Islet of Langerhans (tissue), 1 donor: Measurements from ENCODE around the gene GP2.
"Not testable (repeated sequence)": the region's sequence is repeated elsewhere in the genome, so short reads cannot be mapped to it uniquely, and the experiment has no call there.

Source experiments
- FAIRE-seq: peaks from one replicate; lab custom pipeline; 2011; peaks lifted over from hg19 to GRCh38; lab: Jason Lieb, UNC

GP2 gene

GRCh38 chr16:20323591-20324117 is 3.7 kb downstream of the GP2 start:
- FAIRE-seq = no peak

DNA sequence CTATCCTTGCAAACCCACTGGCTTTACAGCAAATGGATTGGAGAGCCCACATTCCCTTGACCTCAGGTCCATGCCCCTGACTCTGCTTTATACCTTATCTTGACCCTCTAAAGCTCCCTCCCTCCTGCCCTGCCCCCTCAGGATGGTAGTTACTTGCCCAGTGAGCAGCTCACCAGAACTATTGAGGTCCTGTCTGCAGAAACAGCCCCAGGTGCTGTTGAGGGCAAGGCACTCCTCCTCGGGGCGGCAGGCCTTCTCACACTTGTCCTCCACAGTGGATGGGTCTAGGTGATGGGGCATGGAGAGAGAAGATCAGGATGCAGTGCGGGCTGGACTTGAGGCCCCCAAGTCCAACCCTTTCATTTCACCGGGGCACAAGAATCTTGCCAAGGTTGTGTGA is 4.6 kb downstream of the GP2 start:
- no peak for FAIRE-seq

DNA sequence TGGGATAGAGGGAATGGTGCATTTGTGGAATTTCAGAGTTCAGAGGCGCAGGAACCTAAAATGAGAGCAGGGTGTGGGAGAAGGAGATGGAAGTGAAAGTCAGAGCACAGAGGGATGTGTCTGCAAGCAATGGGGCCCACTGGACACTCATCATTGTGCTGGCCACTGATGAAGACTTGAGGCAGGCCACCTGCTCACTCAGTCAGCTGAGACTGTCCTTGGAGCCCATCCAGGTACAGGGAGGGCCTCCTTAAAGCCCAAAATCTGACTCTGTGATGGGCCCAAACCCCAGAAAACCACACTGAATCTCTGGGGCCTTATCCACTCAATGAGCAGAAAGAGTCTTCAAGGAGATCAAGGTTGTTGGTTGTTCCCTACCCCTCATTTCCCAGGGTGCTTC is 5.6 kb downstream of the GP2 start:
- FAIRE-seq = no peak

DNA sequence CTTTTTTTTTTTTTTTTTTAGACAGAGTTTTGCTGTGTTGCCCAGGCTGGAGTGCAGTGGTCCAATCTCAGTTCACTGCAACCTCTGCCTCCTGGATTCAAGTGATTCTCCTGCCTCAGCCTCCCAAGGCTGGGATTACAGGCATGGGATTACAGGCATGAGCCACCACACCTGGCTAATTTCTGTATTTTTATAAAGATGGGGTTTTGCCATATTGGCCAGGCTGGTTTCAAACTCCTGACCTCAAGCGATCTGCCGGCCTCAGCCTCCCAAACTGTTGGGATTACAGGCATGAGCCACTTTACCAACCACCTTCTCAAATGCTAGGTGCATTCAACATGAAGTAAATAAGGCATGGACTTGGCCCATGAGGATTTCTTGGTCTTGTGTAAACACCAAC is 6.3 kb downstream of the GP2 start:
- not testable (repeated sequence) for FAIRE-seq

DNA sequence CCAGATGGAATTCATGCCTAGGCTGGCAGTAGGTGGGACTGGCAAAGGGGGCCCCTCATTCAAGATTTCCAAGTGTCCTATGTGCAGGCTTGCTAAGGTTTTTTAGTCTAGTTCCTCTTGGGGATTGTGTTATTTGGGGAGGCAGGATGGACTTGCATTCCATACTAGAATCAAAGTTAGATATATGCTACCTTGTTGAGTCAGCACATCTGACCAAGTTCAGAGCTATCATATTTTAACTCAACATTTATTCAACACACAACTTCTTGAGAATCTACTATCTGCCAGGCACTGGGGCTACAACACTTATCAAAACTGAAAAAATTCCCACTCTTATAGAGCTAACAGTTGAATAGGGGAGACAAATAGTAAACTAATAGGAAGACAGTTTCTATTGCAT is 6.7 kb downstream of the GP2 start:
- no peak for FAIRE-seq

GRCh38 chr16:20320178-20320577 is 7.1 kb downstream of the GP2 start:
- FAIRE-seq = no peak

DNA sequence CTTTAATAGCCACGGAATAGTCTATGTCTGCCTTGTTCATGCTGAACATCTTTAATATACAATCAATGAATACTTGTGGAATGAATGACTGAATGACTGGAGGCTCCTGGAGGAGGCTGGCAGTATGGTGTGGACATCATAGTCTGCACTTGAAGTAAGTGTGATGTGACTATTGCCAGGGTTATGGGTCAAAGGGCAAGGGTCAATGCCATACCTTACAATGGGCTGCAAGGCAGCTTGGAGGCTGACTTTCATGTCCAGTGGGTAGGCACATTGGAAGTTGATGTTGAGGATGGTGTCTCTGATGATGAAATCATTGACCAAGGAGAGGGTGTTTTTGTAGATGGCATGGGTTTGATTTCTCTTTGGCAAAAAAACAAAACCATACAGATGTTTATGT is 7.9 kb downstream of the GP2 start:
- no peak for FAIRE-seq

DNA sequence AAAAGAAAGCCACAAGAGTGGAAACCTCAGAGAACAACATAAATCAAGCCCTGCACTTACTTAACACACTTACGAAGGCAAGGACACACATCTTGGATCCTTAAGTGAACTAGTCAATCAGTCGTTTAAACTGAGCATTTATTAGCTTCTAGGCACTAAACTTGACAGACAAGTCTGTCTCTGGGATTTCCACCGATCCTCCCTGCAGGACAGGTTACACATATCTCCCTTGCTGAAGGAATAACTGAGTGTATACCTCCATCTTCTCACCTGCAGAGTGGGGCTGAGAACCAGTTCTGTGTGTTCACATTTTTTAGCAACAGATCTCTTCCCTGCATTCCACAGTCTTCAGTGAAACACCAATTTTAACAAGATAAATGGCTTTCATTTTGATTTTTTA is 8.9 kb downstream of the GP2 start:
- no peak for FAIRE-seq

DNA sequence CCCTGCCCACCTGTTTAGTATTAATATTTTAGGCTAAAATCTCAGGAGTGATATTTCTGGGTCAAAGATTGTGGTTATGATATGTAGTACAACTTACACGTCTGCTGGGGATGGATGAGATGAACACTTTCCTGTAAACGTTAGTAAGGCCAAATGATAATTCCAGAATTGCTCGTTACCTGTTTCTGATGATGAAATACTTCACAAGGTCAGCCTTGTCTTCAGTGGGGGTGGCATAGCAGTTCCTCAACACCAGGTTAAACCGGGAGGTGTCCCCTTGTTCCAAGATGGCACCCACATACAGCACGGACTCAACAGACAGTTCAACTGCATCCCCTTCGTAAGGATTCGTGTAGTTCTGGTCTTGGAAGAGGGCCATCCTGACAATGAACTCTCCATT is 9.3 kb downstream of the GP2 start:
- no peak for FAIRE-seq

DNA sequence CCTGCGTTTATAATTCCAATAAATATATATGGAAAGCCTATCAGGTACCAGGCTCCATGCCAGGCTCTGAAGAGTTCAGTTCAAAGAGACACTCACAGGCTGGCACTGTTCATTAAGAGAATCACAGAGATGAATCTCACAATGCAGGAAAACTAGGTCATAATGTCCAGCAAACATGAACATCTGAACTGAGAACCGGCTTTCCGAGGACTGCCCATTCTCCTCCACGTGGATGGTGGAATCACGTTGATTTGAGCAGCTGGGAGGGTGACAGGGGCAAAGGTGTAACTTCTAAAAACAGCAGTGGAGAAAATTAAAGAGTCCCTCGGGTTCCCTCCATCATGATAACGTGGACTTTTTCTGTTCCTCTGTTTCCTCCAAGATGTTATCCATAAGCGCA is 10.2 kb downstream of the GP2 start:
- FAIRE-seq = no peak

- FAIRE-seq = no peak
These were observed 10.6 kb downstream of the GP2 start for GRCh38 chr16:20316715-20317114.

- FAIRE-seq = no peak
These were observed 11.5 kb downstream of the GP2 start for GRCh38 chr16:20315764-20316163.

- no peak for FAIRE-seq
These were observed 12.7 kb downstream of the GP2 start for GRCh38 chr16:20314575-20314974.

DNA sequence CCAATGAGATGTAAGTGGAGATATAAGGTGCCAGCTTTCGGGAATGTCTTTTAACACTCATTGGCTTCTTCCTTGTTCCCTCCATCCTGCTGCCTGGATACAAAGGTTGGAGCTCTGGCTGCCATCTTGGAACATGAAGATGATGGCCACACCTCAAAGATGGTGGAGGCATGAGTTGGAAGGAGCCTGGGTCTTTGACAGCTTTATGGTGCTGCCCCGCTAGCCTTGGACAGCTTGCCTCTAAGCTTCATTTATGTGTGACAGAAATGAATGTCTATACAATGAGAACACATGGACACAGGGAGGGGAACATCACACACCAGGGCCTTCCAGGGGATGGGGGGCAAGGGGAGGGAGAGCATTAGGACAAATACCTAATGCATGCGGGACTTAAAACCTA is 13.6 kb downstream of the GP2 start:
- no peak for FAIRE-seq

DNA sequence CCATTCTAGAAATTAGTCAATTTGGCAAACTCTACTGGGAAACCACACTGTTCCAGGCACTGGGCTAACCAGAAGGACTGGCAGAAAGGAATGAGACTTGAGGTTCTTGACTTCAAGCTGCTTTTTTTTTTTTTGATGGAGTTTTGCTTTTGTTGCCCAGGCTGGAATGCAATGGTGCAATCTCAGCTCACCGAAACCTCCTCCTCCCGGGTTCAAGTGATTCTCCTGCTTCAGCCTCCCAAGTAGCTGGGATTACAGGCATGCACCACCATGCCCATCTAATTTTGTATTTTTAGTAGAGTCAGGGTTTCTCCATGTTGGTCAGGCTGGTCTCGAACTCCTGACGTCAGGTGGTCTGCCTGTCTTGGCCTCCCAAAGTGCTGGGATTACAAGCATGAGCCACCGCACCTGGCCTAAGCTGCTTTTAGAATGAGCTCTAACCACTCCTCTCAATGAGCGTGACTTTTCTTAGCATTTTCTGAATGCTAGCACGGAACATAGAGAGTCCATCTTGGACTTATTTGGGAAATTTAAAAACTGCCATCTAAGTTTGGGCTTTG is 14.7 kb downstream of the GP2 start:
- not testable (repeated sequence) for FAIRE-seq

DNA sequence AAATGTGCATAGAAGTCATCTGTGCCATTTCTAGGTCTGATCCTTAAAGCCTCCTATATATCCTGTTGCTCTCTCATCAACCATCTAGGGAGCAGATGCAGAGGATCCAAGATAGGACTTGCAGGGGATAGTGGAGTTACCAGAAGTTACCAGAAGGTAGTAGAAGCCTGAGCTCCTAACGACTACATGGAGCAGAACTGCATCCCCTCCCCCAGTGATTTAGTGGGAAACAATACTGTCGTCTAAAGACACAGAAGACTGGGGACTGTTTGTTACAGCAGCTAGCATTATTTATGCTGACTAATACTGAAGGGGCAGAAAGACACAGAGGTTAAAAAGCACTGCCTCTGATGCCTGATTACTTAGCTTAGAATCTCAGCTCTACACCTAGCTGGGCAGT is 15.8 kb downstream of the GP2 start:
- FAIRE-seq = no peak

GRCh38 chr16:20310421-20311395 is 16.6 kb downstream of the GP2 start:
- FAIRE-seq = no peak

GRCh38 chr16:20309786-20310185 is 17.5 kb downstream of the GP2 start:
- FAIRE-seq = no peak

DNA sequence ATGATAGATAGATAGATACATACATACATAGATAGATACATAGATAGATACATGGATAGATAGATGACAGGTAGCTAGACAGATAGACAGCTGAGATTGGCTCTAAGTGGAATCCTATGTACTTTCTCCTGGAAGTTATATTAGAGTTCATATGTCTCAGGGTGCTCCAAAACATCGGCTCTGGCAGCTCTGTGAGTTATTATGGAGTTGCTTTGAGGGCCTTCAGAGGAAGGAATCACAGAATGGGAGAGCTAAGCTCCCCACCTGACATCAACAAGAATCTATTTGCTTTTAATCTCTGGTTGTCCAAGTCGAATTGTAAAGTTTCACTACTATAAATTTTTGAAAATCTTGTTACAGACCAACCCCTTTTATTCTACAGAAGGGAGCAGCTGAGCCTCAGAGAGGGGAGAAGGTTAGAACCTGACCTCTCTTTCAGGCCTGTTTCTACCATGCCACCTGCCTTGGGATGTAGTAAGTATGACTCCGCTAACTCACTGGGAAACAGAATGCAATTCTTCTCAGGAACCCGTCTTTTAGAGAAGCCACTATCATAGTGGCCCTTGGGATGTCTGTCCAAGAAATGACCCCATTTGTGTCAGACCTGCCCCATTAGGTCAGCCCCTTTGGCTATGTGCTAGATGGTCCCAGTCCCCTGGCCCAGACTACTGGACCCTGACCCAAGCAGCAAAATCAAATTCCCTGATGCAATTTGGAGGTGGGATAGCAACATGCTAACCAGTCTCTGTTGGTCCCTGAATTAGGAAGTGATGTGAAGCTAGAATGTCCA is 18.3 kb downstream of the GP2 start:
- no peak for FAIRE-seq

GRCh38 chr16:20308266-20308665 is 19.0 kb downstream of the GP2 start:
- FAIRE-seq = no peak

DNA sequence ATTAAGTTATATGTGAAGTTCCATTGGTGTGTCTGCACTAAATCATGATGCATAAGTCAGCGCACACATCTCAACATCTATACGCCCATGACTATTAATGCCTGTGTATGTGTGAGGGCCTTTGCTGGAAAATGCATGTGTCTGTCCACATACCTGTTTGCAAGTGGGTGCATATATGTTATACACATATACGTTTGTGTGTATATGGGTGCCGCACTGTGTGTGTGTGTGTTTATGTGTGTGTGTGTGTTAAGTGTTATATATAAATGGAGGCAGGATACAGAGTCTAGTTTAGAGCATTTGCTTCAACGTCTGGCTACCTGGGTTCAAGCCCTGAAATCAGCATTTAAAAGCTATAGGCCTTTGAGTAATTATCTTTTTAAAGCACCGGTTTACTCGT is 19.5 kb downstream of the GP2 start:
- no peak for FAIRE-seq

- no peak for FAIRE-seq
These were observed 20.1 kb downstream of the GP2 start for GRCh38 chr16:20307240-20307671.

- no peak for FAIRE-seq
These were observed 20.9 kb downstream of the GP2 start for GRCh38 chr16:20306401-20306800.
